ENCODE data around the gene RAX.

GRCh38 chr18:59265974-59266369 is 7.3 kb downstream of the RAX start:
- TF ChIP-seq CTCF (conservative IDR thresholded peaks at IDR 0.05; ENCODE audit: low read depth, low read length) (no peak), POLR2A (IDR thresholded peaks at IDR 0.05; ENCODE audit: low read depth, low read length) (no peak), MAFK (IDR thresholded peaks at IDR 0.05; ENCODE audit: low read depth, low read length) (no peak), ELK1 (IDR thresholded peaks at IDR 0.05; ENCODE audit: borderline replicate concordance, low read depth, low read length) (no peak), RCOR1 (IDR thresholded peaks at IDR 0.05; ENCODE audit: insufficient replicate concordance, low read length) (no peak)

Data from IMR-90 (cell line).